IMR-90 (cell line): Measurements from ENCODE around the gene PRKACA. TPM values are rescaled to one million over a fixed set of nuclear protein-coding genes. Genes with fewer than 3 reads are reported as not detected.

Experiments
- ATAC-seq: fragments of 200-7000 bp; cut with Tn5 transposase; 2 replicates; pipeline ENCODE4 v1.9.1; 2020; ENCODE audit warnings: low read depth, mild to moderate bottlenecking, moderate library complexity
- BruUV-seq: library from RNA; stranded (reverse); fragments of 400-500 nt; replicated peaks from 2 replicates; lab custom pipeline; 2021; lab: Mats Ljungman, UMichigan
- CTCF ChIA-PET: fragments of 300-600 bp; formaldehyde crosslinking; extraction: SDS; loops from one replicate; lab custom pipeline; 2021; ENCODE audit warnings: antibody characterized with exemption; lab: Yijun Ruan, JAX
- POLR2A ChIA-PET: fragments of 300-600 bp; sonication (Branson Sonifier 250); formaldehyde crosslinking; loops from one replicate; lab custom pipeline; 2022; ENCODE audit warnings: antibody characterized with exemption; ENCODE audit not compliant: unreplicated experiment; lab: Charles Lee
- DNase-seq: peaks from one replicate; pipeline ENCODE4 v3.0.0; 2013
- H2AFZ ChIP-seq: replicated peaks from 2 replicates; pipeline ENCODE3; 2013; ENCODE audit warnings: low read length, mild to moderate bottlenecking; ENCODE audit not compliant: poor library complexity
- H2AK5ac ChIP-seq: 2 replicates; pipeline ENCODE4 v1.6.1; 2013; ENCODE audit warnings: low read depth, low read length, inconsistent platforms
- H2AK9ac ChIP-seq: replicated peaks from 2 replicates; pipeline ENCODE3; 2013; ENCODE audit warnings: mild to moderate bottlenecking, low read depth, low read length, moderate library complexity; ENCODE audit not compliant: poor library complexity
- H2BK120ac ChIP-seq: 2 replicates; pipeline ENCODE4 v1.6.1; 2013; ENCODE audit warnings: low read depth, low read length, inconsistent platforms
- H2BK15ac ChIP-seq: 3 replicates; pipeline ENCODE4 v1.6.1; 2013; ENCODE audit warnings: low read depth, low read length, inconsistent platforms
- H2BK20ac ChIP-seq: 2 replicates; pipeline ENCODE4 v1.6.1; 2013; ENCODE audit warnings: low read depth, mild to moderate bottlenecking, inconsistent platforms, low read length, moderate library complexity
- H2BK5ac ChIP-seq: 2 replicates; pipeline ENCODE4 v1.6.1; 2013; ENCODE audit warnings: mild to moderate bottlenecking, low read depth, low read length, inconsistent platforms; ENCODE audit not compliant: poor library complexity, severe bottlenecking
- H3K14ac ChIP-seq: replicated peaks from 2 replicates; pipeline ENCODE4 v1.6.1; 2013; ENCODE audit warnings: low read depth, low read length, inconsistent platforms
- H3K18ac ChIP-seq: 2 replicates; pipeline ENCODE4 v1.6.1; 2013; ENCODE audit warnings: low read depth, low read length, control low read depth
- H3K23ac ChIP-seq: 2 replicates; pipeline ENCODE4 v1.6.1; 2013; ENCODE audit warnings: low read depth, low read length, inconsistent platforms
- H3K27ac ChIP-seq: 2 replicates; pipeline ENCODE4 v1.5.1; 2013; ENCODE audit warnings: mild to moderate bottlenecking, control low read depth, low read length; ENCODE audit not compliant: insufficient read depth
- H3K27me3 ChIP-seq: 2 replicates; pipeline ENCODE4 v1.6.1; 2013; ENCODE audit warnings: low read length; ENCODE audit not compliant: control insufficient read depth, insufficient read depth
- H3K36me3 ChIP-seq: 2 replicates; pipeline ENCODE4 v1.6.1; 2013; ENCODE audit warnings: low read length, mixed read lengths; ENCODE audit not compliant: control insufficient read depth, insufficient read depth
- H3K4ac ChIP-seq: 2 replicates; pipeline ENCODE4 v1.6.1; 2013; ENCODE audit warnings: low read depth, low read length, inconsistent platforms
- H3K4me1 ChIP-seq: 2 replicates; pipeline ENCODE4 v1.6.1; 2013; ENCODE audit warnings: low read length, mixed read lengths; ENCODE audit not compliant: control insufficient read depth, insufficient read depth
- H3K4me2 ChIP-seq: 2 replicates; pipeline ENCODE4 v1.6.1; 2013; ENCODE audit warnings: low read depth, mild to moderate bottlenecking, control low read depth, low read length, moderate library complexity
- H3K4me3 ChIP-seq: 2 replicates; pipeline ENCODE4 v1.5.1; 2013; ENCODE audit warnings: low read depth, mild to moderate bottlenecking, control low read depth, low read length, moderate library complexity; ENCODE audit not compliant: insufficient read depth
- H3K56ac ChIP-seq: 2 replicates; pipeline ENCODE4 v1.6.1; 2013; ENCODE audit warnings: low read length, inconsistent platforms; ENCODE audit not compliant: insufficient read depth; ENCODE audit errors: extremely low read depth
- H3K79me1 ChIP-seq, 2 experiments: 2 replicates each; pipeline ENCODE4 v1.6.1; 2013; ENCODE audit warnings: low read length in 2 of 2, inconsistent platforms in 1 of 2, low read depth in 1 of 2
- H3K9ac ChIP-seq: 2 replicates; pipeline ENCODE4 v1.6.1; 2013; ENCODE audit warnings: low read depth, low read length, control low read depth
- H3K9me1 ChIP-seq: 2 replicates; pipeline ENCODE4 v1.6.1; 2013; ENCODE audit warnings: low read length, inconsistent platforms; ENCODE audit not compliant: insufficient read depth
- H3K9me3 ChIP-seq: 2 replicates; pipeline ENCODE4 v1.6.1; 2013; ENCODE audit warnings: low read length; ENCODE audit not compliant: control insufficient read depth, insufficient read depth
- H4K20me1 ChIP-seq: 2 replicates; pipeline ENCODE4 v1.6.1; 2013; ENCODE audit warnings: low read length, inconsistent platforms; ENCODE audit not compliant: insufficient read depth
- H4K5ac ChIP-seq: 2 replicates; pipeline ENCODE4 v1.6.1; 2013; ENCODE audit warnings: mild to moderate bottlenecking, low read depth, low read length, control low read depth
- H4K8ac ChIP-seq, 2 experiments: 2 replicates each; pipeline ENCODE4 v1.6.1; 2013; ENCODE audit warnings: low read depth in 2 of 2, low read length in 2 of 2, control low read depth in 1 of 2, inconsistent platforms in 1 of 2
- H4K91ac ChIP-seq: 2 replicates; pipeline ENCODE4 v1.6.1; 2013; ENCODE audit warnings: low read depth, low read length, inconsistent platforms; ENCODE audit not compliant: insufficient read depth
- BHLHE40 ChIP-seq: fragments of 150-350 bp; IDR thresholded peaks from 2 replicates; pipeline ENCODE4 v1.6.1; 2016; ENCODE audit warnings: mild to moderate bottlenecking, low read depth, low read length
- CEBPB ChIP-seq: IDR thresholded peaks from 2 replicates; pipeline ENCODE4 v1.6.1; 2012; ENCODE audit warnings: low read depth, low read length, improper control_type of control experiment
- CHD1 ChIP-seq: IDR thresholded peaks from 2 replicates; pipeline ENCODE4 v1.6.1; 2012; ENCODE audit warnings: low read depth, low read length, improper control_type of control experiment
- FOS ChIP-seq: fragments of 150-350 bp; IDR thresholded peaks from 2 replicates; pipeline ENCODE4 v1.6.1; 2016; ENCODE audit warnings: low read depth, low read length
- MAFK ChIP-seq: IDR thresholded peaks from 2 replicates; pipeline ENCODE4 v1.6.1; 2012; ENCODE audit warnings: low read depth, low read length, improper control_type of control experiment
- MXI1 ChIP-seq: IDR thresholded peaks from 2 replicates; pipeline ENCODE4 v1.6.1; 2012; ENCODE audit warnings: low read depth, mild to moderate bottlenecking, low read length, moderate library complexity, borderline replicate concordance
- NFE2L2 ChIP-seq: fragments of 150-350 bp; IDR thresholded peaks from 2 replicates; pipeline ENCODE4 v1.6.1; 2016; ENCODE audit warnings: low read depth, mild to moderate bottlenecking, low read length
- POLR2A ChIP-seq: IDR thresholded peaks from 2 replicates; pipeline ENCODE4 v1.6.1; 2012; ENCODE audit warnings: mild to moderate bottlenecking, low read depth, low read length
- RAD21 ChIP-seq: IDR thresholded peaks from 2 replicates; pipeline ENCODE4 v1.6.1; 2012; ENCODE audit warnings: low read length, improper control_type of control experiment
- RCOR1 ChIP-seq: IDR thresholded peaks from 2 replicates; pipeline ENCODE4 v1.6.1; 2012; ENCODE audit warnings: mild to moderate bottlenecking, low read length, improper control_type of control experiment; ENCODE audit not compliant: insufficient replicate concordance
- RFX5 ChIP-seq: IDR thresholded peaks from 2 replicates; pipeline ENCODE4 v1.8.0; 2012; ENCODE audit warnings: low read depth, mild to moderate bottlenecking, low read length, moderate library complexity
- SMC3 ChIP-seq: fragments of 150-350 bp; IDR thresholded peaks from 2 replicates; pipeline ENCODE4 v1.6.1; 2016; ENCODE audit warnings: low read depth, mild to moderate bottlenecking, antibody characterized with exemption, low read length, moderate library complexity
- WGBS, 2 experiments: methylation state at CpG; one replicate each; pipeline versions ENCODE4 v1.1.5 to v1.1.7; 2013; ENCODE audit warnings: missing lambda C conversion rate in 2 of 2; ENCODE audit not compliant: insufficient read length in 1 of 2; ENCODE audit errors: extremely low coverage in 2 of 2; 5-methylcytosine and 5-hydroxymethylcytosine counted together
- dilution Hi-C: fragments of 300-500 bp; cut with HindIII; formaldehyde crosslinking; loops from one replicate; pipeline ENCODE4 v1.14.3; 2018; ENCODE audit warnings: low sequenced_read_pairs; ENCODE audit not compliant: unreplicated experiment
- in situ Hi-C: fragments of 300-500 bp; cut with MboI; formaldehyde crosslinking; loops from 3 replicates; pipeline ENCODE4 v1.14.3; 2019; ENCODE audit warnings: low sequenced_read_pairs, inconsistent platforms, mixed read lengths
- intact Hi-C: fragments of 100-400 bp; cut with micrococcal nuclease; formaldehyde crosslinking; loops from 2 replicates; pipeline ENCODE4 v1.10.0; 2022
- polyA plus RNA-seq, 3 experiments: library from polyadenylated mRNA; depleted of rRNA; stranded (reverse); fragments of >200 nt; gene quantifications; 2 replicates each; pipeline ENCODE4 v1.2.3, GENCODE V29; 2012; ENCODE audit warnings: low replicate concordance in 1 of 3
- total RNA-seq: library from RNA; depleted of rRNA; stranded (reverse); fragments of >200 nt; gene quantifications from 2 replicates; pipeline ENCODE4 v1.2.3, GENCODE V29; 2012
- TF ChIP-seq, protein P1 (sequence below): conservative IDR thresholded peaks from 2 replicates; pipeline ENCODE4 v1.5.1; 2012; ENCODE audit warnings: mild to moderate bottlenecking, low read depth, low read length, improper control_type of control experiment
- TF ChIP-seq, protein P2 (sequence below): fragments of 150-350 bp; IDR thresholded peaks from 2 replicates; pipeline ENCODE4 v1.6.1; 2016; ENCODE audit warnings: low read depth, mild to moderate bottlenecking, low read length, moderate library complexity, borderline replicate concordance
- TF ChIP-seq, protein P3 (sequence below): fragments of 150-350 bp; IDR thresholded peaks from 2 replicates; pipeline ENCODE4 v1.6.1; 2017; ENCODE audit warnings: mild to moderate bottlenecking, antibody characterized with exemption, low read length, low read depth

Gene PRKACA
- total and polyA plus RNA-seq, 2 of the 4 experiments (the other 2 are of a cell fraction): 18.1 to 94.5 TPM

DNA sequence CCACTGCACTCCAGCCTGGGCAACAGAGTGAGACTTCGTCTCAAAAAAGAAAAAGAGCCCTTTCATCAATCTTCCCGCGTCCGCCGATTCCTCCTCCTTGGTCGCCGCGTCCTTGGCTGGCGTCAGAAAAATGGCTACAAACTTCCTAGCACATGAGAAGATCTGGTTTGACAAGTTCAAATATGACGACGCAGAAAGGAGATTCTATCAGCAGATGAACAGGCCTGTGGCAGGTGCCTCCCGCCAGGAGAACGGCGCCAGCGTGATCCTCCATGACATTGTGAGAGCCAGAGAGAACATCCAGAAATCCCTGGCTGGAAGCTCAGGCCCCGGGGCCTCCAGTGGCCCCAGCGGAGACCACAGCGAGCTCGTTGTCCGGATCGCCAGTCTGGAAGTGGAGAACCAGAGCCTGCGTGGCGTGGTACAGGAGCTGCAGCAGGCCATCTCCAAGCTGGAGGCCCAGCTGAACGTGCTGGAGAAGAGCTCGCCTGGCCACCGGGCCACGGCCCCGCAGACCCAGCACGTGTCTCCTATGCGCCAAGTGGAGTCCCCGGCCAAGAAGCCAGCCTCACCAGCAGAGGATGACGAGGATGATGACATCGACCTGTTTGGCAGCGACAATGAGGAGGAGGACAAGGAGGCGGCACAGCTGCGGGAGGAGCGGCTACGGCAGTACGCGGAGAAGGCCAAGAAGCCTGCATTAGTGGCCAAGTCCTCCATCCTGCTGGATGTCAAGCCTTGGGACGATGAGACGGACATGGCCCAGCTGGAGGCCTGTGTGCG, 47.1 kb downstream of the PRKACA start:
- Histone ChIP-seq H3K18ac (no peak overlapping the region), H3K4me2 (no peak overlapping the region), H2BK5ac (no peak overlapping the region), H3K9ac (no peak overlapping the region), H2AK9ac (no peak overlapping the region), H3K23ac (no peak overlapping the region), H3K4me3 (no peak overlapping the region), H2BK15ac (no peak overlapping the region), H4K91ac (no peak overlapping the region), H4K5ac (no peak overlapping the region), H2AK5ac (no peak overlapping the region), H4K20me1 (no peaks in the 10 kb centered on the region), H3K56ac (no peak overlapping the region), H2BK20ac (no peak overlapping the region), H3K27ac (no peak overlapping the region), H3K27me3 (peaks cover 6% of the 10 kb centered on the region), H4K8ac (no peak overlapping the region), H2AFZ (no peak overlapping the region), H3K79me1 (peaks cover 0 to 14% of the 10 kb centered on the region in 2 experiments; a peak in 1 of 4 replicates), H3K9me3 (no peaks in the 10 kb centered on the region), H3K4me1 (peaks cover 10% of the 10 kb centered on the region), H2BK120ac (no peak overlapping the region), H3K9me1 (no peaks in the 10 kb centered on the region), H3K36me3 (no peaks in the 10 kb centered on the region), H3K4ac (no peak overlapping the region), H3K14ac (no peak overlapping the region)
- ATAC-seq (no peak), DNase-seq (no peak)
- CTCF ChIA-PET: interaction anchor here (0.6 to 1.4 kb wide), 2 partner anchors 11 to 161 kb away, joined by 3 to 7 read pairs; no protein-coding TSS in a partner anchor
- dilution Hi-C loops: no loop called here
- no TSS peak for BruUV-seq
- intact Hi-C loops: no loop called here
- WGBS, 2 experiments: 85% methylated on average over 36 of the region's 43 CpGs; no CpG with 5 or more reads in 1 of the 2 experiments
- POLR2A ChIA-PET: no interaction called here
- in situ Hi-C loops: loop anchor here (5.0 kb wide), 1 partner anchor 188 kb away; no protein-coding TSS in a partner anchor
- TF ChIP-seq POLR2A (no peak), NFE2L2 (no peak), RAD21 (no peak), SMC3 (no peak), FOS (no peak), RFX5 (no peak), MXI1 (no peak), RCOR1 (no peak), CEBPB (no peak), BHLHE40 (no peak), CHD1 (no peak), MAFK (no peak)
- TF ChIP-seq, protein P1, sequence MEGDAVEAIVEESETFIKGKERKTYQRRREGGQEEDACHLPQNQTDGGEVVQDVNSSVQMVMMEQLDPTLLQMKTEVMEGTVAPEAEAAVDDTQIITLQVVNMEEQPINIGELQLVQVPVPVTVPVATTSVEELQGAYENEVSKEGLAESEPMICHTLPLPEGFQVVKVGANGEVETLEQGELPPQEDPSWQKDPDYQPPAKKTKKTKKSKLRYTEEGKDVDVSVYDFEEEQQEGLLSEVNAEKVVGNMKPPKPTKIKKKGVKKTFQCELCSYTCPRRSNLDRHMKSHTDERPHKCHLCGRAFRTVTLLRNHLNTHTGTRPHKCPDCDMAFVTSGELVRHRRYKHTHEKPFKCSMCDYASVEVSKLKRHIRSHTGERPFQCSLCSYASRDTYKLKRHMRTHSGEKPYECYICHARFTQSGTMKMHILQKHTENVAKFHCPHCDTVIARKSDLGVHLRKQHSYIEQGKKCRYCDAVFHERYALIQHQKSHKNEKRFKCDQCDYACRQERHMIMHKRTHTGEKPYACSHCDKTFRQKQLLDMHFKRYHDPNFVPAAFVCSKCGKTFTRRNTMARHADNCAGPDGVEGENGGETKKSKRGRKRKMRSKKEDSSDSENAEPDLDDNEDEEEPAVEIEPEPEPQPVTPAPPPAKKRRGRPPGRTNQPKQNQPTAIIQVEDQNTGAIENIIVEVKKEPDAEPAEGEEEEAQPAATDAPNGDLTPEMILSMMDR: no peak
- TF ChIP-seq, protein P2, sequence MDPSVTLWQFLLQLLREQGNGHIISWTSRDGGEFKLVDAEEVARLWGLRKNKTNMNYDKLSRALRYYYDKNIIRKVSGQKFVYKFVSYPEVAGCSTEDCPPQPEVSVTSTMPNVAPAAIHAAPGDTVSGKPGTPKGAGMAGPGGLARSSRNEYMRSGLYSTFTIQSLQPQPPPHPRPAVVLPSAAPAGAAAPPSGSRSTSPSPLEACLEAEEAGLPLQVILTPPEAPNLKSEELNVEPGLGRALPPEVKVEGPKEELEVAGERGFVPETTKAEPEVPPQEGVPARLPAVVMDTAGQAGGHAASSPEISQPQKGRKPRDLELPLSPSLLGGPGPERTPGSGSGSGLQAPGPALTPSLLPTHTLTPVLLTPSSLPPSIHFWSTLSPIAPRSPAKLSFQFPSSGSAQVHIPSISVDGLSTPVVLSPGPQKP: no peak
- TF ChIP-seq, protein P3, sequence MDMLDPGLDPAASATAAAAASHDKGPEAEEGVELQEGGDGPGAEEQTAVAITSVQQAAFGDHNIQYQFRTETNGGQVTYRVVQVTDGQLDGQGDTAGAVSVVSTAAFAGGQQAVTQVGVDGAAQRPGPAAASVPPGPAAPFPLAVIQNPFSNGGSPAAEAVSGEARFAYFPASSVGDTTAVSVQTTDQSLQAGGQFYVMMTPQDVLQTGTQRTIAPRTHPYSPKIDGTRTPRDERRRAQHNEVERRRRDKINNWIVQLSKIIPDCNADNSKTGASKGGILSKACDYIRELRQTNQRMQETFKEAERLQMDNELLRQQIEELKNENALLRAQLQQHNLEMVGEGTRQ: no peak
